CD14-positive monocyte (primary cell): ENCODE data around the gene NOX1. TPM values are rescaled to one million over a fixed set of nuclear protein-coding genes. Genes with fewer than 3 reads are reported as not detected.

Experiments
- polyA plus RNA-seq, 3 donors: library from polyadenylated mRNA; depleted of rRNA in 1 of 3; unstranded in 2 of 3; stranded (reverse) in 1 of 3; fragments of 300-500 nt in 2 of 3; fragments of >200 nt in 1 of 3; fragmentation: Illumina TruSeq in 2 of 3; gene quantifications; 1 replicate in 2 of 3; 2 replicates in 1 of 3; pipeline ENCODE4 v1.2.3, GENCODE V29; 2012 to 2021
- small RNA-seq: library from RNA; depleted of rRNA; stranded (forward); fragments of <200 nt; gene quantifications from one replicate; pipeline ENCODE3, GENCODE V24; 2012; ENCODE audit warnings: low read depth; ENCODE audit not compliant: insufficient read length

The NOX1 gene
- polyA plus RNA-seq, 3 donors, result not detected

Small RNAs within 50 kb of the gene (small RNA-seq; reads per million reads assigned to genes)
- gene RF00411, result not detected

Other genes with a start within 250 kb of the NOX1 start
- gene TSPAN6, start 237.6 kb downstream of the NOX1 start, polyA plus RNA-seq, result not detected
- not detected for gene SRPX2, start 230.2 kb downstream of the NOX1 start, polyA plus RNA-seq
- under 1 TPM in 1 of 3 donors, not detected in 2; 0.17 TPM for gene SYTL4, start 142.2 kb downstream of the NOX1 start, polyA plus RNA-seq
- gene CSTF2, start 54.0 kb downstream of the NOX1 start, polyA plus RNA-seq, result 10 to 100 TPM in 2 of 3 donors, 1 to 10 TPM in 1; 6.7 to 11.3 (median 10.1) TPM
- gene XKRX, start 54.6 kb upstream of the NOX1 start, polyA plus RNA-seq, result not detected
- gene ARL13A, start 95.3 kb upstream of the NOX1 start, polyA plus RNA-seq, result not detected
- gene TRMT2B, start 177.8 kb upstream of the NOX1 start, polyA plus RNA-seq, result 10 to 100 TPM; 10.5 to 13.3 (median 13.0) TPM
- not detected for gene TMEM35A, start 204.5 kb upstream of the NOX1 start, polyA plus RNA-seq
- gene CENPI, start 223.8 kb upstream of the NOX1 start, polyA plus RNA-seq, result under 1 TPM in 2 of 3 donors, not detected in 1; 0.07 to 0.17 TPM